HEK293 (cell line): ENCODE results near the gene TRAK2.

ENCODE experiments used
- CTCF ChIA-PET: fragments of 350-600 bp; formaldehyde crosslinking; extraction: SDS; loops from one replicate; lab custom pipeline; 2021; ENCODE audit warnings: antibody characterized with exemption; lab: Yijun Ruan, JAX
- POLR2A ChIA-PET: fragments of 300-600 bp; formaldehyde crosslinking; extraction: SDS; loops from one replicate; lab custom pipeline; 2020; ENCODE audit warnings: antibody characterized with exemption, inconsistent platforms; lab: Yijun Ruan, JAX
- H3K27ac ChIP-seq: fragments of 200-500 bp; sonication (Bioruptor generic); 2 replicates; pipeline ENCODE4 v1.5.1; 2014; ENCODE audit warnings: low read depth, low read length, control low read depth, inconsistent platforms; ENCODE audit errors: extremely low read depth
- H3K36me3 ChIP-seq, 2 experiments: fragments of 200-500 bp in 1 of 2; sonication (Bioruptor generic) in 1 of 2; 1 replicate in 1 of 2; 2 replicates in 1 of 2; pipeline ENCODE4 v1.5.1; 2014 to 2017; ENCODE audit warnings: inconsistent platforms in 2 of 2, low read length in 2 of 2; ENCODE audit not compliant: control insufficient read depth in 2 of 2, insufficient read depth in 1 of 2
- H3K4me1 ChIP-seq: fragments of 200-500 bp; sonication (Bioruptor generic); 2 replicates; pipeline ENCODE4 v1.5.1; 2014; ENCODE audit warnings: mild to moderate bottlenecking, low read length, inconsistent platforms; ENCODE audit not compliant: control insufficient read depth, insufficient read depth
- H3K4me3 ChIP-seq: 2 replicates; pipeline ENCODE4 v1.5.1; 2011; ENCODE audit warnings: low read depth, mild to moderate bottlenecking, control low read depth, low read length, moderate library complexity
- H3K9me3 ChIP-seq: fragments of 200-500 bp; sonication (Bioruptor generic); 2 replicates; pipeline ENCODE4 v1.5.1; 2014; ENCODE audit warnings: low read depth, low read length, inconsistent platforms; ENCODE audit not compliant: control insufficient read depth, insufficient read depth
- EGR2 ChIP-seq: fragments of 450-650 bp; formaldehyde crosslinking; IDR thresholded peaks from 2 replicates; pipeline ENCODE4 v1.5.1; 2016; ENCODE audit warnings: low read depth, missing biosample characterization, missing genetic modification characterization
- FEZF1 ChIP-seq: fragments of 450-650 bp; formaldehyde crosslinking; IDR thresholded peaks from 2 replicates; pipeline ENCODE4 v1.5.1; 2016; ENCODE audit warnings: missing biosample characterization, missing genetic modification characterization
- ZNF132 ChIP-seq: fragments of 450-650 bp; formaldehyde crosslinking; IDR thresholded peaks from 2 replicates; pipeline ENCODE4 v1.5.1; 2017; ENCODE audit warnings: missing biosample characterization, missing genetic modification characterization, borderline replicate concordance
- ZNF2 ChIP-seq: fragments of 450-650 bp; formaldehyde crosslinking; IDR thresholded peaks from 2 replicates; pipeline ENCODE4 v1.5.1; 2016; ENCODE audit warnings: missing biosample characterization, missing genetic modification characterization
- ZNF221 ChIP-seq: fragments of 450-650 bp; formaldehyde crosslinking; IDR thresholded peaks from 2 replicates; pipeline ENCODE4 v1.5.1; 2017; ENCODE audit warnings: missing biosample characterization, missing genetic modification characterization, borderline replicate concordance
- ZNF248 ChIP-seq: fragments of 450-650 bp; formaldehyde crosslinking; IDR thresholded peaks from 2 replicates; pipeline ENCODE4 v1.5.1; 2017; ENCODE audit warnings: missing biosample characterization, missing genetic modification characterization
- ZNF629 ChIP-seq: fragments of 450-650 bp; formaldehyde crosslinking; IDR thresholded peaks from 2 replicates; pipeline ENCODE4 v1.5.1; 2017; ENCODE audit warnings: missing biosample characterization, missing genetic modification characterization
- ZNF670 ChIP-seq: fragments of 450-650 bp; formaldehyde crosslinking; IDR thresholded peaks from 2 replicates; pipeline ENCODE4 v1.5.1; 2016; ENCODE audit warnings: missing biosample characterization, missing genetic modification characterization, low read depth
- ZNF837 ChIP-seq: fragments of 450-650 bp; formaldehyde crosslinking; IDR thresholded peaks from 2 replicates; pipeline ENCODE4 v1.5.1; 2016; ENCODE audit warnings: missing biosample characterization, missing genetic modification characterization
- ZNF843 ChIP-seq: fragments of 450-650 bp; formaldehyde crosslinking; IDR thresholded peaks from 2 replicates; pipeline ENCODE4 v1.5.1; 2016; ENCODE audit warnings: missing biosample characterization, missing genetic modification characterization
- ZSCAN16 ChIP-seq: fragments of 450-650 bp; formaldehyde crosslinking; IDR thresholded peaks from 2 replicates; pipeline ENCODE4 v1.5.1; 2016; ENCODE audit warnings: missing biosample characterization, missing genetic modification characterization
- ZXDB ChIP-seq: fragments of 450-650 bp; formaldehyde crosslinking; IDR thresholded peaks from 2 replicates; pipeline ENCODE4 v1.5.1; 2016; ENCODE audit warnings: missing biosample characterization, missing genetic modification characterization
- TF ChIP-seq, protein P1 (sequence below): fragments of 450-650 bp; formaldehyde crosslinking; IDR thresholded peaks from 2 replicates; pipeline ENCODE4 v1.5.1; 2016; ENCODE audit warnings: missing biosample characterization, missing genetic modification characterization
- TF ChIP-seq, protein P2 (sequence below): fragments of 450-650 bp; formaldehyde crosslinking; IDR thresholded peaks from 2 replicates; pipeline ENCODE4 v1.5.1; 2016; ENCODE audit warnings: missing biosample characterization, missing genetic modification characterization, low read depth
- TF ChIP-seq, protein P3 (sequence below): fragments of 450-650 bp; formaldehyde crosslinking; IDR thresholded peaks from 2 replicates; pipeline ENCODE4 v1.5.1; 2017; ENCODE audit warnings: missing biosample characterization, missing genetic modification characterization
- TF ChIP-seq, protein P4 (sequence below): fragments of 450-650 bp; formaldehyde crosslinking; IDR thresholded peaks from 2 replicates; pipeline ENCODE4 v1.5.1; 2016; ENCODE audit warnings: missing biosample characterization, missing genetic modification characterization, borderline replicate concordance
- TF ChIP-seq, protein P5 (sequence below): fragments of 450-650 bp; IDR thresholded peaks from 2 replicates; pipeline ENCODE4 v1.5.1; 2018; ENCODE audit warnings: missing biosample characterization, missing genetic modification characterization
- TF ChIP-seq, protein P6 (sequence below): sonication (generic); formaldehyde crosslinking; IDR thresholded peaks from 2 replicates; pipeline ENCODE4 v1.8.1; 2022; ENCODE audit warnings: mild to moderate bottlenecking, moderate library complexity, missing genetic modification reagents
- TF ChIP-seq, protein P7 (sequence below): fragments of 450-650 bp; formaldehyde crosslinking; IDR thresholded peaks from 2 replicates; pipeline ENCODE4 v1.5.1; 2017; ENCODE audit warnings: missing biosample characterization, missing genetic modification characterization

The TRAK2 gene

DNA sequence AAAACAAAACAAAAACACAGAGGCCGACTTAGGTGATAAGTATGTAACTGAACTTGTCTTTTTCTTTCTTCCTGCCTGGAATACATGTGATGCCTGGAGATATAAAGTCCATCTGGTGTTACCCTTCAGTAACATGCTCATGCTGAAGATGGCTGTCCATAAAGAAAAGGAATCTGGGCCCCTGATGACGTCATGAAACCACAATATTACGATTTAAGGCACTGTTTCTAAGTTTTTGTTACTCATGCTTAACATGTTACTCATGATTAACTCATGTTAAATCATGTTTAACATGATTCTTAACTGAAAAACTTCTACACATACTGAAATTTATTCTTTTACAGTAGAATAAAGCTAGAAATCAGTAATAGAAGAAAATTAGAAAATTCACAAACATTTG lies 49.3 kb upstream of the TRAK2 start:
- ChIA-PET POLR2A (no interaction called here), CTCF (no interaction called here)
- TF ChIP-seq ZNF837 (tag by site-specific recombination) (no peak), ZNF2 (tag by site-specific recombination) (no peak), ZXDB (tag by site-specific recombination) (no peak), ZNF132 (tag by site-specific recombination) (no peak)
- TF ChIP-seq, protein P1, sequence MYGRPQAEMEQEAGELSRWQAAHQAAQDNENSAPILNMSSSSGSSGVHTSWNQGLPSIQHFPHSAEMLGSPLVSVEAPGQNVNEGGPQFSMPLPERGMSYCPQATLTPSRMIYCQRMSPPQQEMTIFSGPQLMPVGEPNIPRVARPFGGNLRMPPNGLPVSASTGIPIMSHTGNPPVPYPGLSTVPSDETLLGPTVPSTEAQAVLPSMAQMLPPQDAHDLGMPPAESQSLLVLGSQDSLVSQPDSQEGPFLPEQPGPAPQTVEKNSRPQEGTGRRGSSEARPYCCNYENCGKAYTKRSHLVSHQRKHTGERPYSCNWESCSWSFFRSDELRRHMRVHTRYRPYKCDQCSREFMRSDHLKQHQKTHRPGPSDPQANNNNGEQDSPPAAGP (tag by site-specific recombination) = no peak
- TF ChIP-seq, protein P2, sequence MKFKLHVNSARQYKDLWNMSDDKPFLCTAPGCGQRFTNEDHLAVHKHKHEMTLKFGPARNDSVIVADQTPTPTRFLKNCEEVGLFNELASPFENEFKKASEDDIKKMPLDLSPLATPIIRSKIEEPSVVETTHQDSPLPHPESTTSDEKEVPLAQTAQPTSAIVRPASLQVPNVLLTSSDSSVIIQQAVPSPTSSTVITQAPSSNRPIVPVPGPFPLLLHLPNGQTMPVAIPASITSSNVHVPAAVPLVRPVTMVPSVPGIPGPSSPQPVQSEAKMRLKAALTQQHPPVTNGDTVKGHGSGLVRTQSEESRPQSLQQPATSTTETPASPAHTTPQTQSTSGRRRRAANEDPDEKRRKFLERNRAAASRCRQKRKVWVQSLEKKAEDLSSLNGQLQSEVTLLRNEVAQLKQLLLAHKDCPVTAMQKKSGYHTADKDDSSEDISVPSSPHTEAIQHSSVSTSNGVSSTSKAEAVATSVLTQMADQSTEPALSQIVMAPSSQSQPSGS (tag by site-specific recombination) = peak; percentile 62; the same call in 1 of the 2 replicates
- TF ChIP-seq, protein P3, sequence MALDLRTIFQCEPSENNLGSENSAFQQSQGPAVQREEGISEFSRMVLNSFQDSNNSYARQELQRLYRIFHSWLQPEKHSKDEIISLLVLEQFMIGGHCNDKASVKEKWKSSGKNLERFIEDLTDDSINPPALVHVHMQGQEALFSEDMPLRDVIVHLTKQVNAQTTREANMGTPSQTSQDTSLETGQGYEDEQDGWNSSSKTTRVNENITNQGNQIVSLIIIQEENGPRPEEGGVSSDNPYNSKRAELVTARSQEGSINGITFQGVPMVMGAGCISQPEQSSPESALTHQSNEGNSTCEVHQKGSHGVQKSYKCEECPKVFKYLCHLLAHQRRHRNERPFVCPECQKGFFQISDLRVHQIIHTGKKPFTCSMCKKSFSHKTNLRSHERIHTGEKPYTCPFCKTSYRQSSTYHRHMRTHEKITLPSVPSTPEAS (tag by site-specific recombination) = no peak

DNA sequence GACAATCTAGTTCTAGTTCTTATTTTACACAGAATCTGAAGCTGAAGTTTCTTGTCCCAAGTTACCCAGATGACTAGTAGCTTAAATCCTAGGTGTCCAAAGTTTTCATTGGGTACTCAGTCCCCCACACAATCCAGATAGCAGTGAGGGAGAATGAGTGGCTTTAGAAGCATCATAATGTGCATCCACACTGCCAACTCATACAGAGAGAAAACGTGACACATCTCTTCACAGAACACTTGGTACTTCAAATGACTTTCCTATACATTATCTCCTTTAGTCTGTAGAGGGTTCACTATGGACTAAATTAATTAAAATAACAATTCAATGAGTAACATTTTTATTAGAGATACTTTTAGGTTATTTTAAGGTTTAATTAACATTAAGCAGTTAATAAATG lies 45.5 kb upstream of the TRAK2 start:
- no peak for TF ChIP-seq ZNF248 (tag by site-specific recombination)
- TF ChIP-seq EGR2 (tag by site-specific recombination) = no peak
- TF ChIP-seq, protein P4, sequence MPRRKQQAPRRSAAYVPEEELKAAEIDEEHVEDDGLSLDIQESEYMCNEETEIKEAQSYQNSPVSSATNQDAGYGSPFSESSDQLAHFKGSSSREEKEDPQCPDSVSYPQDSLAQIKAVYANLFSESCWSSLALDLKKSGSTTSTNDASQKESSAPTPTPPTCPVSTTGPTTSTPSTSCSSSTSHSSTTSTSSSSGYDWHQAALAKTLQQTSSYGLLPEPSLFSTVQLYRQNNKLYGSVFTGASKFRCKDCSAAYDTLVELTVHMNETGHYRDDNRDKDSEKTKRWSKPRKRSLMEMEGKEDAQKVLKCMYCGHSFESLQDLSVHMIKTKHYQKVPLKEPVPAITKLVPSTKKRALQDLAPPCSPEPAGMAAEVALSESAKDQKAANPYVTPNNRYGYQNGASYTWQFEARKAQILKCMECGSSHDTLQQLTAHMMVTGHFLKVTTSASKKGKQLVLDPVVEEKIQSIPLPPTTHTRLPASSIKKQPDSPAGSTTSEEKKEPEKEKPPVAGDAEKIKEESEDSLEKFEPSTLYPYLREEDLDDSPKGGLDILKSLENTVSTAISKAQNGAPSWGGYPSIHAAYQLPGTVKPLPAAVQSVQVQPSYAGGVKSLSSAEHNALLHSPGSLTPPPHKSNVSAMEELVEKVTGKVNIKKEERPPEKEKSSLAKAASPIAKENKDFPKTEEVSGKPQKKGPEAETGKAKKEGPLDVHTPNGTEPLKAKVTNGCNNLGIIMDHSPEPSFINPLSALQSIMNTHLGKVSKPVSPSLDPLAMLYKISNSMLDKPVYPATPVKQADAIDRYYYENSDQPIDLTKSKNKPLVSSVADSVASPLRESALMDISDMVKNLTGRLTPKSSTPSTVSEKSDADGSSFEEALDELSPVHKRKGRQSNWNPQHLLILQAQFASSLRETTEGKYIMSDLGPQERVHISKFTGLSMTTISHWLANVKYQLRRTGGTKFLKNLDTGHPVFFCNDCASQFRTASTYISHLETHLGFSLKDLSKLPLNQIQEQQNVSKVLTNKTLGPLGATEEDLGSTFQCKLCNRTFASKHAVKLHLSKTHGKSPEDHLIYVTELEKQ (tag by site-specific recombination) = no peak
- TF ChIP-seq, protein P5, sequence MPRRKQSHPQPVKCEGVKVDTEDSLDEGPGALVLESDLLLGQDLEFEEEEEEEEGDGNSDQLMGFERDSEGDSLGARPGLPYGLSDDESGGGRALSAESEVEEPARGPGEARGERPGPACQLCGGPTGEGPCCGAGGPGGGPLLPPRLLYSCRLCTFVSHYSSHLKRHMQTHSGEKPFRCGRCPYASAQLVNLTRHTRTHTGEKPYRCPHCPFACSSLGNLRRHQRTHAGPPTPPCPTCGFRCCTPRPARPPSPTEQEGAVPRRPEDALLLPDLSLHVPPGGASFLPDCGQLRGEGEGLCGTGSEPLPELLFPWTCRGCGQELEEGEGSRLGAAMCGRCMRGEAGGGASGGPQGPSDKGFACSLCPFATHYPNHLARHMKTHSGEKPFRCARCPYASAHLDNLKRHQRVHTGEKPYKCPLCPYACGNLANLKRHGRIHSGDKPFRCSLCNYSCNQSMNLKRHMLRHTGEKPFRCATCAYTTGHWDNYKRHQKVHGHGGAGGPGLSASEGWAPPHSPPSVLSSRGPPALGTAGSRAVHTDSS (tag by site-specific recombination) = no peak
- TF ChIP-seq ZNF670 (tag by site-specific recombination) = no peak
- no peak for TF ChIP-seq ZSCAN16
- no peak for TF ChIP-seq ZNF629 (tag by site-specific recombination)
- no peak for TF ChIP-seq ZNF132 (tag by site-specific recombination)
- TF ChIP-seq, protein P6, sequence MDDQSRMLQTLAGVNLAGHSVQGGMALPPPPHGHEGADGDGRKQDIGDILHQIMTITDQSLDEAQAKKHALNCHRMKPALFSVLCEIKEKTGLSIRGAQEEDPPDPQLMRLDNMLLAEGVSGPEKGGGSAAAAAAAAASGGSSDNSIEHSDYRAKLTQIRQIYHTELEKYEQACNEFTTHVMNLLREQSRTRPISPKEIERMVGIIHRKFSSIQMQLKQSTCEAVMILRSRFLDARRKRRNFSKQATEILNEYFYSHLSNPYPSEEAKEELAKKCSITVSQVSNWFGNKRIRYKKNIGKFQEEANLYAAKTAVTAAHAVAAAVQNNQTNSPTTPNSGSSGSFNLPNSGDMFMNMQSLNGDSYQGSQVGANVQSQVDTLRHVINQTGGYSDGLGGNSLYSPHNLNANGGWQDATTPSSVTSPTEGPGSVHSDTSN (CRISPR knock-in tag) = no peak
- no peak for TF ChIP-seq FEZF1 (tag by site-specific recombination)
- no peak for TF ChIP-seq ZNF843 (tag by site-specific recombination)
- TF ChIP-seq ZNF221 (tag by site-specific recombination) = no peak
- TF ChIP-seq, protein P7, sequence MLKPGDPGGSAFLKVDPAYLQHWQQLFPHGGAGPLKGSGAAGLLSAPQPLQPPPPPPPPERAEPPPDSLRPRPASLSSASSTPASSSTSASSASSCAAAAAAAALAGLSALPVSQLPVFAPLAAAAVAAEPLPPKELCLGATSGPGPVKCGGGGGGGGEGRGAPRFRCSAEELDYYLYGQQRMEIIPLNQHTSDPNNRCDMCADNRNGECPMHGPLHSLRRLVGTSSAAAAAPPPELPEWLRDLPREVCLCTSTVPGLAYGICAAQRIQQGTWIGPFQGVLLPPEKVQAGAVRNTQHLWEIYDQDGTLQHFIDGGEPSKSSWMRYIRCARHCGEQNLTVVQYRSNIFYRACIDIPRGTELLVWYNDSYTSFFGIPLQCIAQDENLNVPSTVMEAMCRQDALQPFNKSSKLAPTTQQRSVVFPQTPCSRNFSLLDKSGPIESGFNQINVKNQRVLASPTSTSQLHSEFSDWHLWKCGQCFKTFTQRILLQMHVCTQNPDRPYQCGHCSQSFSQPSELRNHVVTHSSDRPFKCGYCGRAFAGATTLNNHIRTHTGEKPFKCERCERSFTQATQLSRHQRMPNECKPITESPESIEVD (tag by site-specific recombination) = no peak
- no peaks in the 10 kb centered on the region for H3K9me3 ChIP-seq
- POLR2A ChIA-PET = no interaction called here
- H3K36me3 ChIP-seq = no peaks in the 10 kb centered on the region
- H3K4me1 ChIP-seq = no peaks in the 10 kb centered on the region
- no peak overlapping the region for H3K27ac ChIP-seq
- no peak overlapping the region for H3K4me3 ChIP-seq
- CTCF ChIA-PET = no interaction called here

More for the DNA sequence above, 49.3 kb upstream of the TRAK2 start:
- Histone ChIP-seq H3K36me3 (no peaks in the 10 kb centered on the region), H3K27ac (no peak overlapping the region), H3K4me3 (no peak overlapping the region), H3K9me3 (no peaks in the 10 kb centered on the region), H3K4me1 (no peaks in the 10 kb centered on the region)
